HEK293 (cell line): ENCODE measurements around the gene CKAP2L.
A peak's percentile ranks its signal among the peaks of the same experiment; 100 is the strongest.

ENCODE experiments used
- ATF2 ChIP-seq: fragments of 450-650 bp; formaldehyde crosslinking; IDR thresholded peaks from 2 replicates; pipeline ENCODE4 v1.5.1; 2016; ENCODE audit warnings: missing biosample characterization, missing genetic modification characterization, low read depth
- BCL11A ChIP-seq: fragments of 450-650 bp; formaldehyde crosslinking; IDR thresholded peaks from 2 replicates; pipeline ENCODE4 v1.5.1; 2016; ENCODE audit warnings: low read depth, missing biosample characterization, missing genetic modification characterization
- CTCF ChIP-seq: fragments of 450-650 bp; formaldehyde crosslinking; IDR thresholded peaks from 2 replicates; pipeline ENCODE4 v1.5.1; 2016; ENCODE audit warnings: missing biosample characterization, missing genetic modification characterization
- OSR2 ChIP-seq: fragments of 450-650 bp; formaldehyde crosslinking; IDR thresholded peaks from 2 replicates; pipeline ENCODE4 v1.5.1; 2016; ENCODE audit warnings: missing biosample characterization, missing genetic modification characterization
- PRDM1 ChIP-seq: fragments of 450-650 bp; formaldehyde crosslinking; IDR thresholded peaks from 2 replicates; pipeline ENCODE4; 2016; ENCODE audit warnings: missing biosample characterization, missing genetic modification characterization
- REST ChIP-seq: fragments of 450-650 bp; formaldehyde crosslinking; IDR thresholded peaks from 2 replicates; pipeline ENCODE4 v1.5.1; 2016; ENCODE audit warnings: missing biosample characterization, missing genetic modification characterization
- TRIM28 ChIP-seq: IDR thresholded peaks from 2 replicates; pipeline ENCODE4 v1.6.1; 2011; ENCODE audit warnings: low read length, control low read depth, borderline replicate concordance
- YY1 ChIP-seq: fragments of 450-650 bp; formaldehyde crosslinking; IDR thresholded peaks from 2 replicates; pipeline ENCODE4 v1.5.1; 2018; ENCODE audit warnings: missing biosample characterization, missing genetic modification characterization
- ZBTB7A ChIP-seq: fragments of 450-650 bp; formaldehyde crosslinking; IDR thresholded peaks from 2 replicates; pipeline ENCODE4 v1.5.1; 2016; ENCODE audit warnings: low read depth, missing biosample characterization, missing genetic modification characterization
- ZBTB8A ChIP-seq: fragments of 450-650 bp; formaldehyde crosslinking; IDR thresholded peaks from 2 replicates; pipeline ENCODE4 v1.5.1; 2016; ENCODE audit warnings: missing biosample characterization, missing genetic modification characterization
- ZNF24 ChIP-seq: fragments of 450-650 bp; formaldehyde crosslinking; IDR thresholded peaks from 2 replicates; pipeline ENCODE4 v1.5.1; 2016; ENCODE audit warnings: missing biosample characterization, missing genetic modification characterization
- ZNF391 ChIP-seq: fragments of 450-650 bp; formaldehyde crosslinking; IDR thresholded peaks from 2 replicates; pipeline ENCODE4 v1.5.1; 2016; ENCODE audit warnings: low read depth, missing biosample characterization, missing genetic modification characterization, borderline replicate concordance
- ZNF624 ChIP-seq: fragments of 450-650 bp; formaldehyde crosslinking; IDR thresholded peaks from 2 replicates; pipeline ENCODE4 v1.5.1; 2017; ENCODE audit warnings: missing biosample characterization, missing genetic modification characterization
- ZSCAN18 ChIP-seq: fragments of 450-650 bp; formaldehyde crosslinking; IDR thresholded peaks from 2 replicates; pipeline ENCODE4 v1.5.1; 2016; ENCODE audit warnings: missing biosample characterization, missing genetic modification characterization

- TF ChIP-seq CTCF (tag by site-specific recombination) (no peak), ZBTB7A (tag by site-specific recombination) (no peak), ZNF391 (tag by site-specific recombination) (no peak), ZNF624 (no peak), OSR2 (peak; percentile 37; the same call in 1 of the 2 replicates), ZNF24 (peak; percentile 56; the same call in 1 of the 2 replicates), ZBTB8A (tag by site-specific recombination) (0 out of 2 replicates have a peak, but pooled peaks have one; percentile 9), YY1 (no peak), PRDM1 (peak; percentile 87), ATF2 (no peak), TRIM28 (no peak; the same call in 1 of the 2 replicates), BCL11A (tag by site-specific recombination) (peak; percentile 66), ZSCAN18 (no peak), REST (no peak)
These were observed 71.9 kb downstream of the CKAP2L start for GRCh38 chr2:112692495-112692911.
